Vagina (tissue), 2 donors: ENCODE measurements around the gene LMNTD1.

Experiments
- CTCF ChIP-seq, 3 experiments: fragments of 450-650 bp in 2 of 3; fragments of 200-600 bp in 1 of 3; sonication (generic) in 1 of 3; IDR thresholded peaks; one replicate each; pipeline ENCODE4 v1.5.1; 2017 to 2019; ENCODE audit warnings: antibody characterized with exemption in 3 of 3, mild to moderate bottlenecking in 2 of 3, moderate library complexity in 2 of 3
- POLR2AphosphoS5 ChIP-seq, 2 donors: sonication (generic); formaldehyde crosslinking; IDR thresholded peaks; one replicate each; pipeline ENCODE4 v1.9.0; 2017; ENCODE audit warnings: antibody characterized with exemption in 2 of 2, mild to moderate bottlenecking in 2 of 2, low read depth in 1 of 2; ENCODE audit not compliant: insufficient read depth in 1 of 2

- no peak for TF ChIP-seq CTCF (IDR thresholded peaks at IDR 0.05)
- TF ChIP-seq POLR2AphosphoS5 (IDR thresholded peaks at IDR 0.05; ENCODE audit: insufficient read depth in 1 of 2, low read depth in 1 of 2) = no peak
Measured at GRCh38 chr12:25459541-25459951, 93.5 kb downstream of the LMNTD1 start.
